DOHH2 (cell line): ENCODE results near the gene RIT2.

ENCODE experiments used
- H3F3A ChIP-seq: fragments of 200-600 bp; sonication (generic), shearing (Covaris generic); 2 replicates; pipeline ENCODE4 v1.6.0; 2016; ENCODE audit warnings: antibody characterized with exemption, mild to moderate bottlenecking; ENCODE audit not compliant: control insufficient read depth, insufficient read depth
- H3K27ac ChIP-seq: fragments of 200-600 bp; sonication (generic); 2 replicates; pipeline ENCODE4 v1.5.1; 2014; ENCODE audit warnings: low read depth, mild to moderate bottlenecking, low read length, moderate library complexity
- H3K27me3 ChIP-seq: fragments of 200-600 bp; sonication (generic); 2 replicates; pipeline ENCODE4 v1.6.1; 2014; ENCODE audit warnings: mild to moderate bottlenecking, low read length, mixed read lengths; ENCODE audit not compliant: control insufficient read depth
- H3K36me3 ChIP-seq: fragments of 200-600 bp; sonication (generic); 2 replicates; pipeline ENCODE4 v1.6.1; 2014; ENCODE audit warnings: mild to moderate bottlenecking, low read length, moderate library complexity, mixed read lengths; ENCODE audit not compliant: control insufficient read depth
- H3K4me1 ChIP-seq: fragments of 200-600 bp; sonication (generic); 2 replicates; pipeline ENCODE4 v1.6.1; 2014; ENCODE audit warnings: mild to moderate bottlenecking, low read length, mixed read lengths; ENCODE audit not compliant: control insufficient read depth
- H3K4me2 ChIP-seq: fragments of 200-600 bp; sonication (generic); 2 replicates; pipeline ENCODE4 v1.6.0; 2014; ENCODE audit warnings: mild to moderate bottlenecking, low read length, moderate library complexity
- H3K4me3 ChIP-seq: fragments of 200-600 bp; sonication (generic); 2 replicates; pipeline ENCODE4 v1.5.1; 2014; ENCODE audit warnings: mild to moderate bottlenecking, low read length, mixed read lengths
- H3K79me2 ChIP-seq: fragments of 200-600 bp; sonication (generic); 2 replicates; pipeline ENCODE4 v1.6.1; 2014; ENCODE audit warnings: mild to moderate bottlenecking, low read length, mixed read lengths; ENCODE audit not compliant: control insufficient read depth
- H3K9me2 ChIP-seq: fragments of 200-600 bp; sonication (generic); replicated peaks from 2 replicates; pipeline ENCODE4 v1.6.1; 2014; ENCODE audit warnings: mild to moderate bottlenecking, low read length, mixed read lengths; ENCODE audit not compliant: control insufficient read depth
- H3K9me3 ChIP-seq: fragments of 200-600 bp; sonication (generic); 2 replicates; pipeline ENCODE4 v1.6.1; 2014; ENCODE audit warnings: antibody characterized with exemption, low read length, mixed read lengths; ENCODE audit not compliant: control insufficient read depth, insufficient read depth
- H4K20me1 ChIP-seq: fragments of 200-600 bp; sonication (generic); 2 replicates; pipeline ENCODE4 v1.6.0; 2014; ENCODE audit warnings: low read depth, mild to moderate bottlenecking, antibody characterized with exemption, low read length, moderate library complexity; ENCODE audit not compliant: control insufficient read depth, insufficient read depth
- CTCF ChIP-seq: fragments of 200-600 bp; sonication (generic); IDR thresholded peaks from one replicate; pipeline ENCODE4 v1.5.1; 2014; ENCODE audit warnings: antibody characterized with exemption, mild to moderate bottlenecking, low read depth, low read length; ENCODE audit not compliant: poor library complexity, severe bottlenecking
- EZH2phosphoT487 ChIP-seq: fragments of 200-600 bp; sonication (generic); IDR thresholded peaks from 2 replicates; pipeline ENCODE4 v1.6.1; 2017; ENCODE audit warnings: borderline replicate concordance, mild to moderate bottlenecking, antibody characterized with exemption, low read length, moderate library complexity, mixed read lengths

Gene RIT2

GRCh38 chr18:42909095-42909494, 206.4 kb downstream of the RIT2 start:
- H3K9me2 ChIP-seq = no peaks in the 10 kb centered on the region
- no peaks in the 10 kb centered on the region for H3K27me3 ChIP-seq
- H3K4me1 ChIP-seq = no peaks in the 10 kb centered on the region
- no peaks in the 10 kb centered on the region for H3F3A ChIP-seq
- H3K79me2 ChIP-seq = no peaks in the 10 kb centered on the region
- TF ChIP-seq EZH2phosphoT487 (no peak), CTCF (no peak)
- no peaks in the 10 kb centered on the region for H3K9me3 ChIP-seq
- H3K27ac ChIP-seq = no peak overlapping the region
- H3K4me3 ChIP-seq = no peak overlapping the region
- no peak overlapping the region for H3K4me2 ChIP-seq
- H3K36me3 ChIP-seq = no peaks in the 10 kb centered on the region
- no peaks in the 10 kb centered on the region for H4K20me1 ChIP-seq

- H3K79me2 ChIP-seq = no peaks in the 10 kb centered on the region
- H3K9me3 ChIP-seq = no peaks in the 10 kb centered on the region
- TF ChIP-seq CTCF (no peak), EZH2phosphoT487 (no peak)
- no peak overlapping the region for H3K4me3 ChIP-seq
- H3K27me3 ChIP-seq = no peaks in the 10 kb centered on the region
- H3K9me2 ChIP-seq = no peaks in the 10 kb centered on the region
- no peak overlapping the region for H3K27ac ChIP-seq
- H4K20me1 ChIP-seq = no peaks in the 10 kb centered on the region
- H3K4me2 ChIP-seq = no peak overlapping the region
- H3K4me1 ChIP-seq = no peaks in the 10 kb centered on the region
- no peaks in the 10 kb centered on the region for H3F3A ChIP-seq
- no peaks in the 10 kb centered on the region for H3K36me3 ChIP-seq
Observed at GRCh38 chr18:42906761-42907160, 208.7 kb downstream of the RIT2 start.

GRCh38 chr18:42901161-42901560, 214.3 kb downstream of the RIT2 start:
- H3K4me3 ChIP-seq = no peak overlapping the region
- H4K20me1 ChIP-seq = no peaks in the 10 kb centered on the region
- H3K27ac ChIP-seq = no peak overlapping the region
- no peaks in the 10 kb centered on the region for H3K79me2 ChIP-seq
- no peaks in the 10 kb centered on the region for H3K4me1 ChIP-seq
- H3K9me3 ChIP-seq = no peaks in the 10 kb centered on the region
- no peaks in the 10 kb centered on the region for H3K9me2 ChIP-seq
- H3K27me3 ChIP-seq = no peaks in the 10 kb centered on the region
- H3K4me2 ChIP-seq = no peak overlapping the region
- no peaks in the 10 kb centered on the region for H3K36me3 ChIP-seq
- no peaks in the 10 kb centered on the region for H3F3A ChIP-seq
- TF ChIP-seq EZH2phosphoT487 (no peak), CTCF (no peak)

- Histone ChIP-seq H3K36me3 (no peaks in the 10 kb centered on the region), H3F3A (no peaks in the 10 kb centered on the region), H4K20me1 (no peaks in the 10 kb centered on the region), H3K4me3 (no peak overlapping the region), H3K27ac (no peak overlapping the region), H3K27me3 (no peaks in the 10 kb centered on the region), H3K9me3 (no peaks in the 10 kb centered on the region), H3K4me2 (no peak overlapping the region), H3K79me2 (no peaks in the 10 kb centered on the region), H3K4me1 (no peaks in the 10 kb centered on the region), H3K9me2 (no peaks in the 10 kb centered on the region)
- TF ChIP-seq EZH2phosphoT487 = no peak
- no peak for TF ChIP-seq CTCF
Observed at GRCh38 chr18:42893977-42894376, 221.5 kb downstream of the RIT2 start.
